Fibroblast of lung (primary cell): ENCODE data around the gene CASQ2. TPM values are rescaled to one million over a fixed set of nuclear protein-coding genes. Genes with fewer than 3 reads are reported as not detected.

Source experiments
- DNase-seq, 2 donors: peaks; one replicate each; pipeline versions ENCODE4 v3.0.0 to v3.0.0-alpha.2; 2010; ENCODE audit warnings: low read depth in 2 of 2
- H2AFZ ChIP-seq: 2 replicates; pipeline ENCODE4 v1.5.1; 2012; ENCODE audit warnings: low read length, control low read depth, inconsistent platforms
- H3K27ac ChIP-seq: 2 replicates; pipeline ENCODE4 v1.5.1; 2011; ENCODE audit warnings: low read length, control low read depth; ENCODE audit not compliant: insufficient read depth
- H3K27me3 ChIP-seq: 2 replicates; pipeline ENCODE4 v1.5.1; 2011; ENCODE audit warnings: mild to moderate bottlenecking, low read length; ENCODE audit not compliant: control insufficient read depth, insufficient read depth
- H3K36me3 ChIP-seq: 2 replicates; pipeline ENCODE4 v1.5.1; 2011; ENCODE audit warnings: low read length; ENCODE audit not compliant: control insufficient read depth, insufficient read depth
- H3K4me1 ChIP-seq: 2 replicates; pipeline ENCODE4 v1.5.1; 2011; ENCODE audit warnings: low read length; ENCODE audit not compliant: control insufficient read depth, insufficient read depth; ENCODE audit errors: extremely low read depth
- H3K4me2 ChIP-seq: 2 replicates; pipeline ENCODE4 v1.5.1; 2011; ENCODE audit warnings: low read length, control low read depth; ENCODE audit not compliant: insufficient read depth; ENCODE audit errors: extremely low read depth
- H3K4me3 ChIP-seq, 4 experiments: fragments of 200-600 bp in 1 of 4; sonication (generic) in 1 of 4; replicated peaks in 1 of 4; 2 replicates each; pipeline ENCODE4 v1.5.1; 2011 to 2016; ENCODE audit warnings: low read length in 4 of 4, low read depth in 3 of 4, mild to moderate bottlenecking in 3 of 4, control low read depth in 2 of 4, inconsistent platforms in 1 of 4, mixed read lengths in 1 of 4; ENCODE audit not compliant: insufficient read depth in 1 of 4; ENCODE audit errors: control extremely low read depth in 1 of 4
- H3K79me2 ChIP-seq: 2 replicates; pipeline ENCODE4 v1.5.1; 2012; ENCODE audit warnings: mild to moderate bottlenecking, low read length, inconsistent platforms; ENCODE audit not compliant: control insufficient read depth, insufficient read depth
- H3K9ac ChIP-seq: 2 replicates; pipeline ENCODE4 v1.5.1; 2011; ENCODE audit warnings: mild to moderate bottlenecking, low read length, control low read depth; ENCODE audit not compliant: insufficient read depth
- H3K9me3 ChIP-seq: 2 replicates; pipeline ENCODE4 v1.5.1; 2012; ENCODE audit warnings: low read depth, low read length; ENCODE audit not compliant: control insufficient read depth, insufficient read depth
- H4K20me1 ChIP-seq: 2 replicates; pipeline ENCODE4 v1.5.1; 2011; ENCODE audit warnings: low read length; ENCODE audit not compliant: control insufficient read depth, insufficient read depth; ENCODE audit errors: extremely low read depth
- EZH2 ChIP-seq: IDR thresholded peaks from 2 replicates; pipeline ENCODE4 v1.5.1; 2012; ENCODE audit warnings: low read length, control low read depth, mild to moderate bottlenecking; ENCODE audit errors: missing control alignments
- polyA plus RNA-seq, 2 donors: library from polyadenylated mRNA; depleted of rRNA in 1 of 2; stranded (reverse) in 1 of 2; unstranded in 1 of 2; fragments of >200 nt; gene quantifications; 2 replicates each; pipeline ENCODE4 v1.2.1, GENCODE V29; 2011 to 2012; ENCODE audit warnings: missing spikeins in 1 of 2
- total RNA-seq: library from RNA; depleted of rRNA; stranded (reverse); fragments of >200 nt; gene quantifications from 2 replicates; pipeline ENCODE4 v1.2.1, GENCODE V29; 2014
- TF ChIP-seq, protein P1 (sequence below), 2 donors: IDR thresholded peaks in 1 of 2; conservative IDR thresholded peaks in 1 of 2; 1 replicate in 1 of 2; 2 replicates in 1 of 2; pipeline ENCODE4 v1.5.1; 2011 to 2012; ENCODE audit warnings: low read length in 2 of 2, control low read depth in 1 of 2, inconsistent platforms in 1 of 2, low read depth in 1 of 2, mild to moderate bottlenecking in 1 of 2

The CASQ2 gene
- total and polyA plus RNA-seq, 2 donors (not counting 1 experiment from before 2014, with no cell fraction given) = 0.03 TPM; not detected in 1

DNA sequence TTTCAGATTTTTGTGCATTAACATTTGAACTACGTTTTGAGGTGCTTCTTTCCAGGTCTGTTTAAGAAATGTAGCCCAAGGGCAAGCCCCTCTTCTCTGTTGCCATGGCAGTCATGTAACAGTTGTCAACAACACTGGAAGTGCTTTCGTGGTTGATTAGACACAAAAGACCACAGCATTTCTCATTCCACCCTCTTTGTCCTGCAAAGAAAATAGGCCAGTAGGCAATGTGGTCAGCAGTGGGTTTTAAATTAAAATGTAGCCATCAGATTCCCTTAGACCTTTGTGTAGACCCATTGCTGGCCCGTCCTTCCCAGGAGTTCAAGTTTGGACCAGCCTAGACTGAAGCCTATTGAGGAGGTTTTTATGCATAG lies 91.3 kb downstream of the CASQ2 start:
- H3K27ac ChIP-seq = no peak overlapping the region

DNA sequence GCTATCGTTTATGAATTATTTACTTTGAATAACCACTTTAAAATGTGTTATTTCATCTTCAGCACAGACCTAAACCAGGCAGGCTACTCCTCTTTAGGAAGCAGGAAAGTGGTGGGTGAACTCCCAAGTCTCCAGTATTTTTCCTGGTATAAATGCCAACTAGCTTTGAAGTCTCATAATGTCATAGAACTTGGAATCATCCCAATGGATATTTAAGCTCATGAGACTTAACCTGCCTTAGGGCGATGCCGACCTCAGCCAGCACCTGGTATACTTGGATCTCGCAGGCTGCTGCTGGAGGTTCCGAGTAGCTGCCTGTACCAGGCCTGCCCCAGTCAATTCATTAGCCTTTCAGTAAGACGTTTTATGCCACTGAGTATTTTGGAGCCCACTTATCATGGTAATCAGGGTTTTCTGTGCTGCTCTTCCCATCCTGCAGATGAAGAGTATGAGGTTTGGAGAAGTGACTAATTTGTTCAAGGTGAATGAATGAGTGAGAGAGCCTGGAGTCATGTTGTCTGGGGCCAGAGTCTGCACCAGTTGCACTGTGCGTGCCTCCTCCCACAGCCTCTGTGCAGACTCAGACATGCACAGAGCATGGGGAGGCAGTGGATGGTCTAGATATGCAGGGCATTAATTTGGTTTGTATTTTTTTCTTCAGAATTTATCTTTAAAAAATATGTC lies 91.9 kb downstream of the CASQ2 start:
- no peak for TF ChIP-seq EZH2
- TF ChIP-seq, protein P1, sequence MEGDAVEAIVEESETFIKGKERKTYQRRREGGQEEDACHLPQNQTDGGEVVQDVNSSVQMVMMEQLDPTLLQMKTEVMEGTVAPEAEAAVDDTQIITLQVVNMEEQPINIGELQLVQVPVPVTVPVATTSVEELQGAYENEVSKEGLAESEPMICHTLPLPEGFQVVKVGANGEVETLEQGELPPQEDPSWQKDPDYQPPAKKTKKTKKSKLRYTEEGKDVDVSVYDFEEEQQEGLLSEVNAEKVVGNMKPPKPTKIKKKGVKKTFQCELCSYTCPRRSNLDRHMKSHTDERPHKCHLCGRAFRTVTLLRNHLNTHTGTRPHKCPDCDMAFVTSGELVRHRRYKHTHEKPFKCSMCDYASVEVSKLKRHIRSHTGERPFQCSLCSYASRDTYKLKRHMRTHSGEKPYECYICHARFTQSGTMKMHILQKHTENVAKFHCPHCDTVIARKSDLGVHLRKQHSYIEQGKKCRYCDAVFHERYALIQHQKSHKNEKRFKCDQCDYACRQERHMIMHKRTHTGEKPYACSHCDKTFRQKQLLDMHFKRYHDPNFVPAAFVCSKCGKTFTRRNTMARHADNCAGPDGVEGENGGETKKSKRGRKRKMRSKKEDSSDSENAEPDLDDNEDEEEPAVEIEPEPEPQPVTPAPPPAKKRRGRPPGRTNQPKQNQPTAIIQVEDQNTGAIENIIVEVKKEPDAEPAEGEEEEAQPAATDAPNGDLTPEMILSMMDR (conservative IDR thresholded peaks at IDR 0.05 in 1 of 2, IDR thresholded peaks at IDR 0.05 in 1 of 2; ENCODE audit: low read depth in 1 of 2, low read length in 2 of 2) = no peak
- no peaks in the 10 kb centered on the region for H3K36me3 ChIP-seq
- peaks cover 5% of the 10 kb centered on the region for H3K4me1 ChIP-seq
- no peak overlapping the region for H3K4me3 ChIP-seq
- peak in 1 of 2 donors; percentile 32 for DNase-seq
- no peak overlapping the region for H3K27ac ChIP-seq
- H3K79me2 ChIP-seq = no peaks in the 10 kb centered on the region
- no peaks in the 10 kb centered on the region for H4K20me1 ChIP-seq
- H3K27me3 ChIP-seq = no peaks in the 10 kb centered on the region
- H3K9me3 ChIP-seq = no peaks in the 10 kb centered on the region
- H3K9ac ChIP-seq = no peak overlapping the region
- no peak overlapping the region for H3K4me2 ChIP-seq
- no peak overlapping the region for H2AFZ ChIP-seq

More for the DNA sequence above, 91.3 kb downstream of the CASQ2 start:
- no peak overlapping the region for H2AFZ ChIP-seq
- H3K9me3 ChIP-seq = no peaks in the 10 kb centered on the region
- H3K79me2 ChIP-seq = no peaks in the 10 kb centered on the region
- no peaks in the 10 kb centered on the region for H4K20me1 ChIP-seq
- peaks cover 3% of the 10 kb centered on the region for H3K4me1 ChIP-seq
- H3K36me3 ChIP-seq = no peaks in the 10 kb centered on the region
- no peak overlapping the region for H3K9ac ChIP-seq
- H3K4me3 ChIP-seq = no peak overlapping the region
- H3K4me2 ChIP-seq = no peak overlapping the region
- TF ChIP-seq, protein P1 (conservative IDR thresholded peaks at IDR 0.05 in 1 of 2, IDR thresholded peaks at IDR 0.05 in 1 of 2; ENCODE audit: low read depth in 1 of 2, low read length in 2 of 2) = no peak
- TF ChIP-seq EZH2 = no peak
- no peaks in the 10 kb centered on the region for H3K27me3 ChIP-seq
- peak in 1 of 2 donors; percentile 76 for DNase-seq

DNA sequence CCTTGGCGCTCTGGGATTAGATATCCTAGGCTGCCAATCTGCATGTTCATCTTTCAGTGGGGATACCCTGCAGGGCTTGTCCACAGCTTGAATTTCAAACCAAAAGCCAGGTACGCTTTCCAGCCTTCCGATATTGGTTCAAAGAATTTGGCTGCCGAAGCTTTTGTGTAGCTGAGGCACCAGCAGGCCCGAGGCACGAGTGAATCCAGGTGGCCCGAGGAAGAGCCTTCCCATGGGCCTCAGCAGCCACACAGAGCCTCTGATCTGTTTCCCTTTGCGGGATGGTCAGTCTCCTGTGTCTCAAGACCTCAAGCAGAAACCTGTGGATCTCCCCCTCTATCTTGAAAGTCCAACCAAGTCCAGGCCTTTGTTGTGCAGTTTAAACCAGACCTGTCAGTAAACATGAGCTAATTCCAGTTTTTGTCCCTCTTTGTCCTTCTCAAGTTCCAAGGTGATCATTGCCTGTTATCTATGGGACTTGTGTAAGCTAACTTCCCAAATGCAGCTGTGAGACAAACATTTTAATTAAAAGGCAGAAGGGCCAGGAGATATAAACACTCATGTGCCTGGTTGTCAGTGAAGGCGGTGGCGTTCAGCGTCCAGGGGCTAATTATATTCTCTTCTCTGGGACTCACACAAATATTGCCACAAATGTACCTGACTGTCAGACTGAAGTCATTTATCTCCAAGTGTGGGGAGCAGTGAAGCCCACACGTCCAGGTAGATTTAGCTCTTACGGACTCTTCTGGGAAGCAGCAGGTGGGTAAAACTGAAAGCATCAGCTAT lies 96.1 kb downstream of the CASQ2 start:
- no peaks in the 10 kb centered on the region for H4K20me1 ChIP-seq
- H3K4me1 ChIP-seq = peaks cover 15% of the 10 kb centered on the region
- no peak for DNase-seq
- no peaks in the 10 kb centered on the region for H3K27me3 ChIP-seq
- H2AFZ ChIP-seq = no peak overlapping the region
- H3K27ac ChIP-seq = no peak overlapping the region
- no peaks in the 10 kb centered on the region for H3K79me2 ChIP-seq
- H3K4me2 ChIP-seq = no peak overlapping the region
- TF ChIP-seq, protein P1 (conservative IDR thresholded peaks at IDR 0.05 in 1 of 2, IDR thresholded peaks at IDR 0.05 in 1 of 2; ENCODE audit: low read depth in 1 of 2, low read length in 2 of 2) = no peak
- TF ChIP-seq EZH2 = no peak
- H3K9me3 ChIP-seq = no peaks in the 10 kb centered on the region
- H3K36me3 ChIP-seq = no peaks in the 10 kb centered on the region
- no peak overlapping the region for H3K4me3 ChIP-seq
- no peak overlapping the region for H3K9ac ChIP-seq
